GM19438 (cell line): ENCODE results near the gene RNF13.
"Not testable (repeated sequence)": the region's sequence is repeated elsewhere in the genome, so short reads cannot be mapped to it uniquely, and the experiment has no call there.

Experiments
- ATAC-seq: cut with Tn5 transposase; IDR thresholded peaks from one replicate; pipeline ENCODE4 v1.9.1; 2021; ENCODE audit warnings: low read depth; ENCODE audit not compliant: unreplicated experiment

The RNF13 gene

DNA sequence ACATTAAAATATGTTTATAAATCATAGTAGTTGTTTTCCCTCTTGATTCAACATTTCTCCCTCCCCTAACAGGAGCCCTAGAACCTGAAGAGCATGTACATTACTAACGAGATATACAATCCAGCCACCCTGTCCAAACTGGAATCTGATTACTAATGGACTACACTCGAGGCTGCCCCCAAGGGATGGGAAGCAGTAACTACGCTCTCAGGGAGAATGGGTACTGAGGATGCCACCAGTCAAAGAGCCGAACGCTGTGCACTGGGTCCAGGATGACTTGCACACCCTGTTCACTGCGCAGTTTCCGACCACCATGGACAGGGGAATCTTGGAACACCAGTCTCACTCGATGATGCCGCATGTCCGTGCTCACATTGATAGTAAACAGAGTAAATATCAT, 169.0 kb downstream of the RNF13 start:
- ATAC-seq, result not testable (repeated sequence)

DNA sequence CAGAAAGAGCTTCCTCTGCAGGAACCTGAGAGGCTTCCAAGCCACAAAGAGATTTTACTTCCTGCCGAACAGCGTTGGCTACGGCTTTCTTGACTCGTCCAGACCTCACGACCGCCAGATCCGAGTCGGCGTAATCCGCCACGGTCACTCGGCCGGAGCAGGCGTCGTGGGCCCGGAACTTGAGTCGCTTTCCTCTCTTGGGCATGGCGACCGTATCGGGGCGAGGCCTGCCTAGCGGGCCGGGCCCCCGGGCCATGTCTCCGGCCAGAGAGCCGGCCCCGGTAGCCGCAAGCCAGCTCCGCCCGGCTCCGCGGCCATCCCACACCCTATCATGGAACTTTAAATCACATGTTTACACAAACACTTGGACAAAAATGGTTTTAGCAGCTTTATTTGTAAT, 170.0 kb downstream of the RNF13 start:
- not testable (repeated sequence) for ATAC-seq

DNA sequence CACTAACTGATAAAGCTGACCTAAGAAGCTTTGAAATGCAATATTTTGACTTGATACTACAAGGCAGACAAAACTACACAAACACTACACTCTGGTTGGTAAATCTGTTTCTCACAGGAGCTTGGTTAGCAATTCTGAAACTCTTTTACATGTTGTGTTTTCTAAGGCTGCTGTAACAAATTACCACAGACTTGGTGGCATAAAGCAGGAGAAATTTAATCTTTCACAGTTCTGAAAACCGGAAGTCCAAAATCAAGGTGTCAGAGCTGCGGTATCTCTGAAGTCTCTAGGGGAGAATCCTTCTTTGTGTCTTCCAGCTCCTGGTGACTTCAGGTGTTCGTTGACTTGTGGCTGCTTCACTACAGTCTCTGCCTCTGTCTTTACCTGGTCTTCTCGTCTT, 170.6 kb downstream of the RNF13 start:
- ATAC-seq, result no peak

DNA sequence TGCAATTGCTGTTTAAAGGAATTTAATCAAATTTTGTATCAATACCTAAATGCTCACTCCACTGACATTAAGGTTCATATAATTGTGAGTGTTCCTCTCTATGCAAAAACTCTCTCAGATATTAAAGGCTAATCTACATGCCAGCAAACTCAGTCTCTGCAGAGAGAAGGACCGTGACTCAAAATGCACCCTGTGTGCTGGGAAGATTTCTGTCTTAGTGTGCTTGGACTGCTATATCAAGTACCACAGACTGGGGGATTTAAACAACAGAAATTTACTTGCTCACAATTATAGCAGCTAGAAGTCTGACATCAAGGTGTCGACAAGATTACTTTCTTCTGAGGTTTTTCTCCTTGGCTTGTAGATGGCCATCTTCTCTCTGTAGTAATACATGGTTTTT, 176.3 kb downstream of the RNF13 start:
- no peak for ATAC-seq

DNA sequence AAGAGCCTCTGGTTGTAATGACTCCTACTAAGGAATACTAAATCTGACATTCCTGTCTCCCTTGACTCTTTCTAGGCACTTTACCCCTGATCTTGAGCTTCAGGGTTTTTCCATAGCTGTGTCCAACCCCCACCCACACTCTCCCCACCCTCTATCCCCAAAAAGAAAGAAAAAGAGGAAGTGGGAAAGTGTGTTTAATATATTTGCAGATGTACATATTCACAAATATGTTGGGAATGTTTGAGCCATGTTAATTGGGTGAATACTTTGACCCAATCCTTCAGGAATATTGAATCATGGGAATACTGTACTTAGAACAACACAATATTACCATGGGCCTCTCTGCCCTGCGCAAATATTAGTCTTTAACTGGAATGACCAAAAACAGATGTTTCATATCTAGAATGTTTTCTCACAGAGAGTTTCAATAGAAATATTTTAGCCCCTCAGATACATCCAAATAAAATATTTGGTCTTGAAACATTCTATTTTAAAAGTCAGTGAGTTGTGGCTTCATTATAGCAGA, 177.5 kb downstream of the RNF13 start:
- ATAC-seq, result no peak

DNA sequence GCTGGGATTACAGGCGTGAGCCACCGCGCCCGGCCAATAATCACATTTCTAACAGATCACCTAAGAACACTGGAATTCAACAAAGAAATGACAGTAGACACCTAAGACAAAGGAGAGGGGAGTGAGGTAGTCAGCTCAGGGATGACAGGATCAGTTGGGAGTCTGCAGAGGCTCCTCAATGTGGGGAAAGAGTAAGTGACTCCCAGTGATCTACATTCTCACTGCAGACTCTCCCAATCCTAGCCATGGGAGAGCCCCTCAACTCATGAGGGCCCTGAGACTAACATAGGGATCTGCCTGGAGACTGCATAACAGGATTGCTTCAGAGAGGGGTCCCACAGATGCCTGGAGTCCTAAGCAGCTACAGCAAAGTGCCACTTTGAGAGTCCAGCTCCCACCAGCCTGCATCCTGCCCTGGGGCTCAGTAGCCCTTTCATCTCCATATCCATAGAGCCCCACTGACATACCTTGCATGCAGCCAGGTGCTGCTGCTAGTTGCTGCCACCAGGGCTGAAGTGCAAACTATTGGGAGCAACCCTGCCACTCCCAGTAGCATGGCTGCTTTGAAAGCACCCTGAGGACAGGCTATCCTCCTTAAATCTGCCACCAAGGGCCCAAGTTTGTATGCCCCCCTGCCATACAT, 179.5 kb downstream of the RNF13 start:
- no peak for ATAC-seq

DNA sequence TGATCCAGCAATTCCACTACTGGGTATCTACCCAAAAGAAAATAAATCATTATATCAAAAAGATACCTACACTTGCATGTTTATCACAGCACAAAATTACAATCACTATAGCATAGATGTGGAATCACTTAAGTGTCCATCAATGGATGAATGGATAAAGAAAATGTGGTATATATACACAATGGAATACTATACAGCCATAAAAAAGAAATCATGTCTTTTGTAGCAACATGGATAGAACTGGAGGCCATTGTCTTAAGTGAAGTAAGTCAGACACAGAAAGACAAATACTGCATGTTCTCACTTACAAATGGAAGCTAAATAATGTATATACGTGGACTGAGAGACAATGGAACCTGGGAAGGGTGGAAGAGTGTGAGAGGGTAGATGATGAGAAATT, 185.9 kb downstream of the RNF13 start:
- no peak for ATAC-seq

DNA sequence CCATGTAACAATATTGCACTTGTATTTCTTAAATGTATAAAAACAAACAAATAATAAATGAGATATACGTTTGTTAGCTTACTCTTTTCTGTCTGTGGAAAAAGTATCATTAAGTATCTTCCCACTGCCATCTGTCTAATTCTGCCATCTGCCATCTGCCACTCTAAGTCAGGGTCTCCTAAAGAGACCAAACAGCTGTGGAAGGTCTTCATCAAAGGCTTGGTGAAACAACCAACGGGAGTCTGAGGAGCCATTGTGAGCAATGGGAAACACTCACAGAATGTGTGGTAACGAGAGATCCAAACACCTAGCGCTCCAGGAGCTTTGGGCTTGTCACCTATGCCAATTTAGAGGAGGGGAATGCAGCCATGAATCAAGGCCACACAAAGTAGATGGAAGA, 186.4 kb downstream of the RNF13 start:
- ATAC-seq, result no peak

DNA sequence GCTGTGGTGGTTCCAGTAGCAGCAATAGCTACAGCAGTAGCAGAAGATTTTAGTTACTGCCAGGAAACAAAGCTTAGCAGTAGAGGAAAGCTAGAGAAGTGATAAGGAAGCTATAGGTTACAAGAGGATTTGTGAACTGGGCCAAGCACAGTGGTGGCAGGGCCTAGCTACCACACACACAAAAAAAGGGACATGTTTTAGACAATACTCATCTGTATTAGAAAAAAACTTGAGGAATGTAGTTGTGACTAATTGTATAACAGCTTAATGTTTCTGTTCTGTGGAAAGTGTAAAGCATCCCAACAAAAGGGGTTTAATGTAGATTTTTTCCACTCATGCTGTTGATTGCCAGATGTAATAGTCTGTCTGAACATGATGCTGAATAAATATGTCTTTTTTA, 187.6 kb downstream of the RNF13 start:
- ATAC-seq, result no peak

DNA sequence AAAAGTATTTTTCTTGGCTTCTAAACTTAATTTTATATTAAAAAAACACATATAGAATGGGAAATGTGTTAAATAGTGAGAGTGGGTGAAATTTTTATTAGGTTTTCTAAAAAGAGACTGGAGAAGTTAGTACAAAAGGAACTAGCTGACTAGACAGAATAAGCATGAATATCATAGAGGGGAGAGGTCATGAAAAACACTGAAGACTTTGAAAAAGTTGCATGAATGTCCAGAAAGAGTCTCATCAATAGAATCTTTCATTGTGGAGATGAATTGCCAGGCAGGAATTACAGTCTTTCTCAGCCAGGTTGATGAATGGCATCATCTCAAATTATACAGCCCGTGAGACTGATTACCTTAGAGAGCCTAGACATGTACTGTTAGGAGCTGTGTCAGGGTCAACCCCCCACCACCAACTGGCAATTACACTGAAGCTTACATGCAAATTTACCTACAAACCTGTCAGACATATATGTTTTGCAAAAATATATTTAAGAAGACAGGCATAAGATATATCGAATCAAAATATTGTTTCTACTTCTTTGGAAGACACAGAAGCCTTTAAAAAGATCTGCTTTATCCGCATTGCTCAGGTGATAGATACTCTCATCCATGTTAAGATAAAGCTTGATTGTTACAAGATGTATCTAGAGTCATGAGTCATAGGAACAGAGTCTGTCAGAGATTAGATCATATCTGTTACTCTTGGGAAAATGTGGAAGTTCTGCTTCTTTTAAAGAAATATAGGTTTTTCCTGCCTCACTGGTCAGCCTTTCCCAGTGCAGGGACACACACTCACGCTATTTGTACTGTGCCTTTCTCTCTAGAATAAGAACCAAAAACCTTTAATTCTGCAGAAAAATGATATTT, 192.5 kb downstream of the RNF13 start:
- no peak for ATAC-seq

DNA sequence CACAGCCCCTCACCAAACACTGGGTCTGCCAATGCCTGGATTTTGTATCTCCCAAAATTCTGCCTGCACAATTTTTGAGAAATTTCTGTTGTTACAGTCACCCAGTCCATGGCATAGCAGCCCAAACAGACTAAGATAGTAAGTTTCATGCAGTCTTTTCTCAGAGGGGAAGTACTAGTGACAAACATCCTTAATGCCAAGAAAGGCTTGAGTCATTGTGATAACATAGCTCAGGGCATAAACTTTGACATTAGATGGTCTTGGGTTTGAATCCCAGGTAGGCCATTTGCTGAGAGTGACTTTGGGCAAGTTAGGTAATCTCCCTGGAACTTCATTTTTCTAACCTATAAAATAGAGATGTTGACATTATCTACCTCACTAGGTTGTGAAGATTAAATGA, 193.8 kb downstream of the RNF13 start:
- no peak for ATAC-seq
